PC-9 (cell line): Measurements from ENCODE around the gene EZH2. TPM values are rescaled to one million over a fixed set of nuclear protein-coding genes. Genes with fewer than 3 reads are reported as not detected.

Experiments used
- BruUV-seq: library from RNA; stranded (reverse); fragments of 400-500 nt; replicated peaks from 2 replicates; lab custom pipeline; 2021; lab: Mats Ljungman, UMichigan
- CTCF ChIA-PET: fragments of 300-600 bp; sonication (Branson Sonifier 250); formaldehyde crosslinking; loops from one replicate; lab custom pipeline; 2022; ENCODE audit warnings: antibody characterized with exemption; lab: Charles Lee
- POLR2A ChIA-PET: fragments of 300-600 bp; sonication (Branson Sonifier 250); formaldehyde crosslinking; loops from one replicate; lab custom pipeline; 2022; ENCODE audit warnings: antibody characterized with exemption; ENCODE audit not compliant: unreplicated experiment; lab: Charles Lee
- DNase-seq, 2 experiments: peaks; one replicate each; pipeline versions ENCODE4 v3.0.0 to v3.0.0-alpha.2; 2015 to 2022; ENCODE audit warnings: mixed read lengths in 1 of 2
- H2AFZ ChIP-seq: fragments of 200-600 bp; sonication (generic); 2 replicates; pipeline ENCODE4 v1.8.1; 2017; ENCODE audit warnings: antibody characterized with exemption
- H3F3A ChIP-seq: fragments of 200-600 bp; sonication (generic); 2 replicates; pipeline ENCODE4 v1.8.1; 2017; ENCODE audit warnings: antibody characterized with exemption, mild to moderate bottlenecking, low read depth; ENCODE audit not compliant: insufficient read depth
- H3K27ac ChIP-seq: fragments of 200-600 bp; sonication (generic); 2 replicates; pipeline ENCODE4 v1.6.1; 2016; ENCODE audit warnings: mixed run types
- H3K27me3 ChIP-seq: fragments of 200-600 bp; sonication (generic); 2 replicates; pipeline ENCODE4 v1.6.1; 2016; ENCODE audit warnings: low read depth, mixed run types; ENCODE audit not compliant: insufficient read depth
- H3K36me3 ChIP-seq: fragments of 200-600 bp; sonication (generic); 2 replicates; pipeline ENCODE4 v1.6.1; 2016; ENCODE audit warnings: low read depth, mixed run types
- H3K4me1 ChIP-seq: fragments of 200-600 bp; sonication (generic); replicated peaks from 2 replicates; pipeline ENCODE4 v1.6.1; 2016; ENCODE audit warnings: mixed run types; ENCODE audit not compliant: insufficient read depth
- H3K4me2 ChIP-seq: fragments of 200-600 bp; sonication (generic); 2 replicates; pipeline ENCODE4 v1.6.1; 2017; ENCODE audit warnings: mixed run types
- H3K4me3 ChIP-seq: fragments of 200-600 bp; sonication (generic); 2 replicates; pipeline ENCODE4 v1.6.1; 2016; ENCODE audit warnings: mixed run types
- H3K79me2 ChIP-seq: fragments of 200-600 bp; sonication (generic); 2 replicates; pipeline ENCODE4 v1.6.1; 2017; ENCODE audit warnings: low read depth, mixed run types
- H3K9me2 ChIP-seq: fragments of 200-600 bp; sonication (generic); 2 replicates; pipeline ENCODE4 v1.8.1; 2017; ENCODE audit warnings: mild to moderate bottlenecking; ENCODE audit not compliant: insufficient read depth
- H3K9me3 ChIP-seq: fragments of 200-600 bp; sonication (generic); 2 replicates; pipeline ENCODE4 v1.8.1; 2016; ENCODE audit warnings: low read depth; ENCODE audit not compliant: insufficient read depth
- H4K20me1 ChIP-seq: fragments of 200-600 bp; sonication (generic); 2 replicates; pipeline ENCODE4 v1.8.1; 2017; ENCODE audit not compliant: insufficient read depth
- CTCF ChIP-seq: fragments of 200-600 bp; sonication (generic); conservative IDR thresholded peaks from 2 replicates; pipeline ENCODE4 v1.6.1; 2017; ENCODE audit warnings: mixed run types, antibody characterized with exemption, mild to moderate bottlenecking, moderate library complexity
- EZH2 ChIP-seq: fragments of 200-600 bp; sonication (generic); IDR thresholded peaks from 2 replicates; pipeline ENCODE4 v1.8.0; 2017; ENCODE audit warnings: antibody characterized with exemption, low read depth
- intact Hi-C: fragments of 100-400 bp; cut with micrococcal nuclease; formaldehyde crosslinking; loops from one replicate; pipeline ENCODE4 v1.10.0; 2022; ENCODE audit not compliant: unreplicated experiment
- total RNA-seq: library from RNA; stranded (reverse); gene quantifications from 2 replicates; pipeline ENCODE4 v1.2.3, GENCODE V29; 2021

Gene EZH2
- total RNA-seq, 1 experiment from 2014 or later = 48.6 TPM

GRCh38 chr7:148825338-148825737 lies 58.8 kb downstream of the EZH2 start:
- H3K36me3 ChIP-seq = peaks cover 23% of the 10 kb centered on the region
- no peak overlapping the region for H2AFZ ChIP-seq
- intact Hi-C loops = no loop called here
- peaks cover 2% of the 10 kb centered on the region; the same call in 1 of the 2 replicates for H3K4me1 ChIP-seq
- POLR2A ChIA-PET = no interaction called here
- BruUV-seq = no TSS peak
- no peak for DNase-seq
- no peaks in the 10 kb centered on the region for H4K20me1 ChIP-seq
- H3F3A ChIP-seq = no peaks in the 10 kb centered on the region; the same call in 1 of the 2 replicates
- H3K9me3 ChIP-seq = no peaks in the 10 kb centered on the region
- no peak overlapping the region for H3K4me2 ChIP-seq
- H3K9me2 ChIP-seq = no peaks in the 10 kb centered on the region
- CTCF ChIA-PET = no interaction called here
- H3K27me3 ChIP-seq = no peaks in the 10 kb centered on the region
- TF ChIP-seq CTCF (no peak), EZH2 (no peak)
- 0 out of 2 replicates have a peak, but pooled peaks cover 5% of the 10 kb centered on the region for H3K79me2 ChIP-seq
- no peak overlapping the region for H3K27ac ChIP-seq
- H3K4me3 ChIP-seq = no peak overlapping the region

GRCh38 chr7:148824864-148825263 lies 59.2 kb downstream of the EZH2 start:
- ChIA-PET POLR2A (no interaction called here), CTCF (no interaction called here)
- no peak for DNase-seq
- intact Hi-C loops = no loop called here
- H3K27me3 ChIP-seq = no peaks in the 10 kb centered on the region
- peaks cover 6% of the 10 kb centered on the region; the same call in 1 of the 2 replicates for H3K4me1 ChIP-seq
- H3K9me3 ChIP-seq = no peaks in the 10 kb centered on the region
- no peaks in the 10 kb centered on the region for H3F3A ChIP-seq
- 0 out of 2 replicates have a peak, but pooled peaks cover 3% of the 10 kb centered on the region for H3K79me2 ChIP-seq
- H4K20me1 ChIP-seq = no peaks in the 10 kb centered on the region
- no peak overlapping the region for H3K4me2 ChIP-seq
- H3K9me2 ChIP-seq = no peaks in the 10 kb centered on the region
- no peak overlapping the region for H2AFZ ChIP-seq
- TF ChIP-seq CTCF (no peak), EZH2 (no peak)
- peaks cover 20% of the 10 kb centered on the region for H3K36me3 ChIP-seq
- no peak overlapping the region for H3K4me3 ChIP-seq
- H3K27ac ChIP-seq = no peak overlapping the region
- BruUV-seq = no TSS peak

- no peaks in the 10 kb centered on the region for H3K27me3 ChIP-seq
- H3K4me3 ChIP-seq = no peak overlapping the region
- TF ChIP-seq CTCF (no peak), EZH2 (no peak)
- no peaks in the 10 kb centered on the region for H3K79me2 ChIP-seq
- H3K27ac ChIP-seq = no peak overlapping the region
- H3K9me2 ChIP-seq = no peaks in the 10 kb centered on the region
- H4K20me1 ChIP-seq = no peaks in the 10 kb centered on the region
- H3F3A ChIP-seq = 0 out of 2 replicates have a peak, but pooled peaks cover 3% of the 10 kb centered on the region
- POLR2A ChIA-PET = interaction anchor here (0.7 kb wide), 1 partner anchor 25 kb away, joined by 21 read pairs; no protein-coding TSS in a partner anchor
- no TSS peak for BruUV-seq
- H3K36me3 ChIP-seq = peaks cover 20% of the 10 kb centered on the region
- no peaks in the 10 kb centered on the region for H3K9me3 ChIP-seq
- CTCF ChIA-PET = interaction anchor here (0.6 kb wide), 2 partner anchors 93 to 267 kb away, joined by 3 to 10 read pairs; no protein-coding TSS in a partner anchor
- intact Hi-C loops = no loop called here
- no peak for DNase-seq
- peaks cover 6% of the 10 kb centered on the region; the same call in 1 of the 2 replicates for H3K4me1 ChIP-seq
- H3K4me2 ChIP-seq = no peak overlapping the region
- no peak overlapping the region for H2AFZ ChIP-seq
These were observed 62.7 kb downstream of the EZH2 start for GRCh38 chr7:148821422-148821821.
